DND-41 (cell line): ENCODE measurements around the gene KLF3.

Source experiments
- CTCF ChIP-seq: IDR thresholded peaks from 2 replicates; pipeline ENCODE4 v1.5.1; 2012; ENCODE audit warnings: borderline replicate concordance, low read length, moderate library complexity, mild to moderate bottlenecking; ENCODE audit not compliant: poor library complexity, severe bottlenecking; ENCODE audit errors: extremely low read depth
- EZH2 ChIP-seq: IDR thresholded peaks from 3 replicates; pipeline ENCODE4 v1.6.1; 2012; ENCODE audit warnings: borderline replicate concordance, low read depth, mild to moderate bottlenecking, moderate library complexity, low read length, inconsistent platforms; ENCODE audit not compliant: severe bottlenecking

GRCh38 chr4:38704622-38705154, 40.7 kb downstream of the KLF3 start:
- TF ChIP-seq CTCF: no peak
- TF ChIP-seq EZH2: no peak
